ENCODE data around the gene PACC1. TPM values are rescaled to one million over a fixed set of nuclear protein-coding genes. Genes with fewer than 3 reads are reported as not detected.

Gene PACC1
- total and polyA plus RNA-seq, 4 donors: 2.8 to 8.1 (median 6.8) TPM

- 60 to 75% methylated on average over 3 of the region's 3 CpGs for WGBS, 2 donors
- DNase-seq (peak in 1 of 3 donors; percentile 24), ATAC-seq (ENCODE audit: insufficient read depth, low FRiP score) (no peak)
- no peak overlapping the region for H3K4me3 ChIP-seq
- no peak overlapping the region for H3K9ac ChIP-seq (ENCODE audit: insufficient read depth in 1 of 2, low read length in 2 of 2)
- no peak overlapping the region for H3K27ac ChIP-seq (ENCODE audit: low read depth in 1 of 2, low read length in 1 of 2)
- H3K4me1 ChIP-seq (ENCODE audit: control insufficient read depth in 5 of 5, insufficient read depth in 5 of 5, low read length in 5 of 5): peaks cover 0 to 22% (median 3%) of the 10 kb centered on the region in 5 donors
- no peaks in the 10 kb centered on the region for H3K9me3 ChIP-seq (ENCODE audit: control insufficient read depth in 4 of 4, insufficient read depth in 3 of 4, low read length in 3 of 4)
- H3K36me3 ChIP-seq (ENCODE audit: control insufficient read depth in 4 of 4, insufficient read depth in 4 of 4, low read length in 4 of 4): no peaks in the 10 kb centered on the region
- TF ChIP-seq CTCF (IDR thresholded peaks at IDR 0.05; ENCODE audit: control extremely low read depth, extremely low read depth): no peak
- no peaks in the 10 kb centered on the region for H3K27me3 ChIP-seq (ENCODE audit: control insufficient read depth in 3 of 3, insufficient read depth in 3 of 3, low read length in 2 of 3)
Observed at GRCh38 chr1:212430955-212431394, 16.3 kb upstream of the PACC1 start.

DNA sequence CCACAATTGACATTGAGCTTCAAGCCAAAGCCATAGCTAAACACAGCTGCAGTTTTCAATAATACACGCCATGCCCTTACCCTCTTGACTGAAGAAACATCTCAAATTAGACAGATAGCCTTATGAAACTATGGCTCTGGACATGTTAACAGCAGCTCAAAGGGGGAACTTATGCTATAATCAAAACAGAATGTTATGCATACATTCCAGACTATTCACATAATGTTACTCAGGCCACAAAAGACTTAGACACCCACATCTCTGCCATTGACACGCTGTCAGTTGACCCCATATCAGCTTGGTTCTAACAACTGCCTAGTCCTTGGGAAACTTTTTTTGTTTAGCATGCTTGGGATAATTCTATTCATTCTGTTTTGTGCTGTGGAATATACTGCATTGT, 15.7 kb upstream of the PACC1 start:
- H3K9ac ChIP-seq (ENCODE audit: insufficient read depth in 1 of 2, low read length in 2 of 2): no peak overlapping the region
- no peak for DNase-seq
- H3K27ac ChIP-seq (ENCODE audit: low read depth in 1 of 2, low read length in 1 of 2): no peak overlapping the region
- WGBS, 2 donors: 90 to 91% methylated on average over 2 of the region's 2 CpGs
- ATAC-seq (ENCODE audit: insufficient read depth, low FRiP score): no peak
- H3K4me1 ChIP-seq (ENCODE audit: control insufficient read depth in 5 of 5, insufficient read depth in 5 of 5, low read length in 5 of 5): peaks cover 0 to 22% (median 3%) of the 10 kb centered on the region in 5 donors
- H3K9me3 ChIP-seq (ENCODE audit: control insufficient read depth in 4 of 4, insufficient read depth in 3 of 4, low read length in 3 of 4): no peaks in the 10 kb centered on the region
- no peaks in the 10 kb centered on the region for H3K36me3 ChIP-seq (ENCODE audit: control insufficient read depth in 4 of 4, insufficient read depth in 4 of 4, low read length in 4 of 4)
- H3K4me3 ChIP-seq: no peak overlapping the region
- no peaks in the 10 kb centered on the region for H3K27me3 ChIP-seq (ENCODE audit: control insufficient read depth in 3 of 3, insufficient read depth in 3 of 3, low read length in 2 of 3)
- no peak for TF ChIP-seq CTCF (IDR thresholded peaks at IDR 0.05; ENCODE audit: control extremely low read depth, extremely low read depth)

- 41 to 56% methylated on average over 5 of the region's 5 CpGs for WGBS, 2 donors
- no peak for ATAC-seq (ENCODE audit: insufficient read depth, low FRiP score)
- no peaks in the 10 kb centered on the region for H3K27me3 ChIP-seq (ENCODE audit: control insufficient read depth in 3 of 3, insufficient read depth in 3 of 3, low read length in 2 of 3)
- no peak overlapping the region for H3K9ac ChIP-seq (ENCODE audit: insufficient read depth in 1 of 2, low read length in 2 of 2)
- peaks cover 0 to 8% (median 3%) of the 10 kb centered on the region in 5 donors for H3K4me1 ChIP-seq (ENCODE audit: control insufficient read depth in 5 of 5, insufficient read depth in 5 of 5, low read length in 5 of 5)
- H3K9me3 ChIP-seq (ENCODE audit: control insufficient read depth in 4 of 4, insufficient read depth in 3 of 4, low read length in 3 of 4): no peaks in the 10 kb centered on the region
- DNase-seq: peak in 1 of 3 donors; percentile 17
- no peak for TF ChIP-seq CTCF (IDR thresholded peaks at IDR 0.05; ENCODE audit: control extremely low read depth, extremely low read depth)
- H3K36me3 ChIP-seq (ENCODE audit: control insufficient read depth in 4 of 4, insufficient read depth in 4 of 4, low read length in 4 of 4): no peaks in the 10 kb centered on the region
- no peak overlapping the region for H3K27ac ChIP-seq (ENCODE audit: low read depth in 1 of 2, low read length in 1 of 2)
- no peak overlapping the region for H3K4me3 ChIP-seq
Observed at GRCh38 chr1:212428496-212428895, 13.8 kb upstream of the PACC1 start.

GRCh38 chr1:212423879-212424278, 9.2 kb upstream of the PACC1 start:
- Histone ChIP-seq H3K9ac (ENCODE audit: insufficient read depth in 1 of 2, low read length in 2 of 2) (no peak overlapping the region), H3K4me1 (ENCODE audit: control insufficient read depth in 5 of 5, insufficient read depth in 5 of 5, low read length in 5 of 5) (no peaks in the 10 kb centered on the region), H3K36me3 (ENCODE audit: control insufficient read depth in 4 of 4, insufficient read depth in 4 of 4, low read length in 4 of 4) (no peaks in the 10 kb centered on the region), H3K27me3 (ENCODE audit: control insufficient read depth in 3 of 3, insufficient read depth in 3 of 3, low read length in 2 of 3) (no peaks in the 10 kb centered on the region), H3K9me3 (ENCODE audit: control insufficient read depth in 4 of 4, insufficient read depth in 3 of 4, low read length in 3 of 4) (no peaks in the 10 kb centered on the region), H3K4me3 (no peak overlapping the region), H3K27ac (ENCODE audit: low read depth in 1 of 2, low read length in 1 of 2) (no peak overlapping the region)
- WGBS, 2 donors: 72 to 79% methylated on average over 3 of the region's 3 CpGs
- DNase-seq (no peak), ATAC-seq (ENCODE audit: insufficient read depth, low FRiP score) (no peak)
- no peak for TF ChIP-seq CTCF (IDR thresholded peaks at IDR 0.05; ENCODE audit: control extremely low read depth, extremely low read depth)
